H1 (cell line): ENCODE data around the gene LTC4S. TPM values are rescaled to one million over a fixed set of nuclear protein-coding genes. Genes with fewer than 3 reads are reported as not detected.

Experiments used
- CTCF ChIA-PET: fragments of 300-600 bp; sonication (Branson Sonifier 250); formaldehyde crosslinking; loops from one replicate; lab custom pipeline; 2021; ENCODE audit not compliant: partially characterized antibody; lab: Charles Lee
- POLR2A ChIA-PET: fragments of 300-600 bp; sonication (Branson Sonifier 250); formaldehyde crosslinking; loops from one replicate; lab custom pipeline; 2021; ENCODE audit warnings: inconsistent platforms; ENCODE audit not compliant: partially characterized antibody; lab: Charles Lee
- DNase-seq, 2 experiments: peaks; one replicate each; pipeline versions ENCODE4 v3.0.0 to v3.0.0-alpha.2; 2010 to 2022; ENCODE audit warnings: low spot score in 2 of 2, low read depth in 1 of 2, mixed read lengths in 1 of 2
- FAIRE-seq: peaks from 2 replicates; lab custom pipeline; 2011; peaks lifted over from hg19 to GRCh38; lab: Jason Lieb, UNC
- H2AFZ ChIP-seq: 2 replicates; pipeline ENCODE4 v1.8.1; 2012; ENCODE audit warnings: low read length, inconsistent platforms
- H2AK5ac ChIP-seq: 2 replicates; pipeline ENCODE4 v1.6.1; 2013; ENCODE audit warnings: low read depth, low read length
- H2BK120ac ChIP-seq: replicated peaks from 2 replicates; pipeline ENCODE3; 2013; ENCODE audit warnings: low read depth, low read length, inconsistent platforms
- H2BK12ac ChIP-seq: 2 replicates; pipeline ENCODE4 v1.6.1; 2013; ENCODE audit warnings: low read depth, low read length
- H2BK15ac ChIP-seq: 2 replicates; pipeline ENCODE4 v1.6.1; 2013; ENCODE audit warnings: low read length
- H2BK20ac ChIP-seq: 2 replicates; pipeline ENCODE4 v1.6.1; 2013; ENCODE audit warnings: low read length
- H2BK5ac ChIP-seq: 2 replicates; pipeline ENCODE4 v1.6.1; 2013; ENCODE audit warnings: low read depth, low read length
- H3K14ac ChIP-seq: 2 replicates; pipeline ENCODE4 v1.6.1; 2013; ENCODE audit warnings: inconsistent platforms; ENCODE audit not compliant: insufficient read length
- H3K18ac ChIP-seq: 2 replicates; pipeline ENCODE4 v1.6.1; 2013; ENCODE audit warnings: low read length; ENCODE audit errors: extremely low read depth
- H3K23ac ChIP-seq: 2 replicates; pipeline ENCODE4 v1.6.1; 2013; ENCODE audit warnings: inconsistent platforms; ENCODE audit not compliant: insufficient read length
- H3K23me2 ChIP-seq: 2 replicates; pipeline ENCODE4 v1.6.1; 2013; ENCODE audit warnings: low read depth, low read length
- H3K27ac ChIP-seq: 2 replicates; pipeline ENCODE4 v1.6.1; 2011; ENCODE audit warnings: low read depth, low read length, inconsistent platforms
- H3K27me3 ChIP-seq, 4 experiments: replicated peaks in 1 of 4; 1 replicate in 1 of 4; 2 replicates in 3 of 4; pipeline versions ENCODE4 v1.6.1 to v1.8.1; 2011 to 2013; ENCODE audit warnings: low read length in 3 of 4, mild to moderate bottlenecking in 3 of 4, inconsistent platforms in 2 of 4, mixed read lengths in 2 of 4, moderate library complexity in 1 of 4; ENCODE audit not compliant: control insufficient read depth in 3 of 4, insufficient read depth in 3 of 4; ENCODE audit errors: extremely low read depth in 1 of 4
- H3K36me3 ChIP-seq, 4 experiments: 2 replicates each; pipeline versions ENCODE4 v1.6.1 to v1.8.1; 2011 to 2013; ENCODE audit warnings: mild to moderate bottlenecking in 4 of 4, low read length in 3 of 4, moderate library complexity in 2 of 4, control low read depth in 1 of 4, inconsistent platforms in 1 of 4; ENCODE audit not compliant: insufficient read depth in 4 of 4, control insufficient read depth in 2 of 4
- H3K4ac ChIP-seq: replicated peaks from 2 replicates; pipeline ENCODE3; 2013; ENCODE audit warnings: low read length, low read depth, mixed read lengths, inconsistent platforms; ENCODE audit not compliant: insufficient read length
- H3K4me1 ChIP-seq, 4 experiments: replicated peaks in 1 of 4; 1 replicate in 1 of 4; 2 replicates in 3 of 4; pipeline versions ENCODE4 v1.6.1 to v1.8.1; 2011 to 2013; ENCODE audit warnings: low read length in 3 of 4, inconsistent platforms in 2 of 4, mixed read lengths in 1 of 4; ENCODE audit not compliant: insufficient read depth in 4 of 4, control insufficient read depth in 3 of 4
- H3K4me2 ChIP-seq, 2 experiments: 2 replicates each; pipeline versions ENCODE4 v1.6.1 to v1.8.1; 2011 to 2013; ENCODE audit warnings: low read depth in 2 of 2, low read length in 2 of 2, control low read depth in 1 of 2, inconsistent platforms in 1 of 2, mild to moderate bottlenecking in 1 of 2; ENCODE audit not compliant: insufficient read depth in 1 of 2
- H3K4me3 ChIP-seq, 4 experiments: fragments of 200-600, 300-600 bp in 1 of 4; sonication (generic), shearing (Covaris generic), sonication (Bioruptor Twin) in 1 of 4; 2 replicates each; pipeline versions ENCODE4 v1.5.1 to v1.8.1; 2011 to 2016; ENCODE audit warnings: low read length in 4 of 4, low read depth in 3 of 4, control low read depth in 2 of 4, inconsistent platforms in 2 of 4, mild to moderate bottlenecking in 2 of 4, mixed read lengths in 1 of 4, moderate library complexity in 1 of 4; ENCODE audit not compliant: insufficient read depth in 2 of 4; ENCODE audit errors: extremely low read depth in 1 of 4
- H3K56ac ChIP-seq: replicated peaks from 2 replicates; pipeline ENCODE3; 2013; ENCODE audit warnings: low read depth, mild to moderate bottlenecking, mixed read lengths, low read length, inconsistent platforms; ENCODE audit not compliant: insufficient read length
- H3K79me1 ChIP-seq: 2 replicates; pipeline ENCODE4 v1.6.1; 2013; ENCODE audit warnings: low read depth, low read length, control low read depth
- H3K79me2 ChIP-seq, 2 experiments: 2 replicates each; pipeline versions ENCODE4 v1.6.1 to v1.8.1; 2012 to 2013; ENCODE audit warnings: low read length in 2 of 2, mild to moderate bottlenecking in 2 of 2, inconsistent platforms in 1 of 2; ENCODE audit not compliant: insufficient read depth in 2 of 2, control insufficient read depth in 1 of 2
- H3K9ac ChIP-seq, 4 experiments: replicated peaks in 1 of 4; 1 replicate in 1 of 4; 2 replicates in 3 of 4; pipeline versions ENCODE4 v1.6.1 to v1.8.1; 2011 to 2013; ENCODE audit warnings: low read depth in 3 of 4, low read length in 3 of 4, control low read depth in 2 of 4, mild to moderate bottlenecking in 2 of 4, moderate library complexity in 2 of 4, inconsistent platforms in 1 of 4; ENCODE audit errors: extremely low read depth in 1 of 4
- H3K9me3 ChIP-seq, 2 experiments: 2 replicates each; pipeline versions ENCODE4 v1.6.1 to v1.8.1; 2012 to 2013; ENCODE audit warnings: mild to moderate bottlenecking in 2 of 2, moderate library complexity in 2 of 2, control low read depth in 1 of 2, inconsistent platforms in 1 of 2, low read depth in 1 of 2, low read length in 1 of 2, mixed read lengths in 1 of 2; ENCODE audit not compliant: insufficient read depth in 2 of 2
- H4K20me1 ChIP-seq, 2 experiments: replicated peaks in 1 of 2; 2 replicates each; pipeline versions ENCODE3 to v1.8.1; 2011 to 2013; ENCODE audit warnings: inconsistent platforms in 2 of 2, low read length in 2 of 2, mild to moderate bottlenecking in 1 of 2; ENCODE audit not compliant: insufficient read depth in 2 of 2, control insufficient read depth in 1 of 2
- H4K5ac ChIP-seq: 2 replicates; pipeline ENCODE4 v1.6.1; 2013; ENCODE audit warnings: low read length, low read depth, mixed read lengths, inconsistent platforms; ENCODE audit not compliant: insufficient read length
- H4K8ac ChIP-seq: 2 replicates; pipeline ENCODE4 v1.8.0; 2013; ENCODE audit warnings: mild to moderate bottlenecking, moderate library complexity, low read length, inconsistent platforms; ENCODE audit not compliant: insufficient read depth; ENCODE audit errors: extremely low read depth
- H4K91ac ChIP-seq: replicated peaks from 2 replicates; pipeline ENCODE3; 2013; ENCODE audit warnings: low read length, mixed read lengths, inconsistent platforms; ENCODE audit not compliant: insufficient read length
- BRCA1 ChIP-seq: IDR thresholded peaks from 2 replicates; pipeline ENCODE4 v1.6.1; 2012; ENCODE audit warnings: low read depth, low read length, improper control_type of control experiment
- CHD1 ChIP-seq: IDR thresholded peaks from 2 replicates; pipeline ENCODE4 v1.6.1; 2012; ENCODE audit warnings: low read depth, low read length, improper control_type of control experiment
- EP300 ChIP-seq, 2 experiments: IDR thresholded peaks; 1 replicate in 1 of 2; 2 replicates in 1 of 2; pipeline ENCODE4 v1.6.1; 2011 to 2012; ENCODE audit warnings: low read depth in 2 of 2, low read length in 2 of 2, mild to moderate bottlenecking in 2 of 2, borderline replicate concordance in 1 of 2, inconsistent platforms in 1 of 2, moderate library complexity in 1 of 2
- HDAC2 ChIP-seq, 2 experiments: fragments of 300-600 bp in 1 of 2; sonication (generic) in 1 of 2; IDR thresholded peaks; 2 replicates each; pipeline ENCODE4 v1.6.1; 2011 to 2012; ENCODE audit warnings: low read depth in 2 of 2, low read length in 2 of 2, mild to moderate bottlenecking in 2 of 2, moderate library complexity in 2 of 2, borderline replicate concordance in 1 of 2, inconsistent platforms in 1 of 2
- JUND ChIP-seq: IDR thresholded peaks from 2 replicates; pipeline ENCODE4 v1.6.1; 2011; ENCODE audit warnings: mild to moderate bottlenecking, improper control_type of control experiment, low read length
- KDM4A ChIP-seq: IDR thresholded peaks from one replicate; pipeline ENCODE4 v1.7.1; 2012; ENCODE audit warnings: low read depth, mild to moderate bottlenecking, moderate library complexity, low read length, inconsistent platforms; ENCODE audit not compliant: severe bottlenecking
- KDM5A ChIP-seq: fragments of 200-600 bp; IDR thresholded peaks from 2 replicates; pipeline ENCODE4 v1.7.1; 2012; ENCODE audit warnings: mild to moderate bottlenecking, low read length, inconsistent platforms, mixed read lengths
- NANOG ChIP-seq: IDR thresholded peaks from 2 replicates; pipeline ENCODE4 v1.6.1; 2011; ENCODE audit warnings: low read length, low read depth, mild to moderate bottlenecking, inconsistent platforms; ENCODE audit not compliant: insufficient read depth, poor library complexity, severe bottlenecking
- POLR2A ChIP-seq, 2 experiments: IDR thresholded peaks; 1 replicate in 1 of 2; 2 replicates in 1 of 2; pipeline ENCODE4 v1.6.1; 2011; ENCODE audit warnings: low read depth in 2 of 2, low read length in 2 of 2, mild to moderate bottlenecking in 2 of 2; ENCODE audit errors: control extremely low read depth in 1 of 2
- POLR2AphosphoS5 ChIP-seq: IDR thresholded peaks from 2 replicates; pipeline ENCODE4 v1.6.1; 2011; ENCODE audit warnings: low read depth, low read length
- RFX5 ChIP-seq: IDR thresholded peaks from 2 replicates; pipeline ENCODE4 v1.6.1; 2011; ENCODE audit warnings: low read depth, low read length, improper control_type of control experiment, borderline replicate concordance
- YY1 ChIP-seq: IDR thresholded peaks from 2 replicates; pipeline ENCODE4 v1.6.1; 2011; ENCODE audit warnings: low read depth, mild to moderate bottlenecking, low read length
- WGBS, 2 experiments: shearing (Covaris generic) in 1 of 2; methylation state at CpG; one replicate each; pipeline versions ENCODE4 v1.1.6 to v1.1.7; 2013 to 2015; ENCODE audit warnings: low lambda C conversion rate in 2 of 2, mixed read lengths in 2 of 2, inconsistent platforms in 1 of 2, low coverage in 1 of 2, missing lambda C conversion rate in 1 of 2; ENCODE audit not compliant: insufficient replicate concordance in 2 of 2, insufficient coverage in 1 of 2, insufficient read length in 1 of 2; ENCODE audit errors: extremely low coverage in 1 of 2, missing lambda C conversion rate in 1 of 2; 5-methylcytosine and 5-hydroxymethylcytosine counted together
- polyA plus RNA-seq, 7 experiments: library from polyadenylated mRNA; depleted of rRNA in 3 of 7; stranded (reverse) in 5 of 7; unstranded in 2 of 7; fragments of >200 nt in 5 of 7; fragments of 200-250 nt in 2 of 7; gene quantifications; 1 replicate in 5 of 7; 2 replicates in 1 of 7; 4 replicates in 1 of 7; pipeline versions ENCODE4 v1.2.1 to v1.2.3, GENCODE V29; 2011 to 2013; ENCODE audit warnings: missing spikeins in 2 of 7, mixed read lengths in 2 of 7
- total RNA-seq: library from RNA; stranded (reverse); fragmentation: NEBNext Ultra II Directional; extraction: Animal tissue kit (Norgen Biotek cat#: 25700); gene quantifications from 2 replicates; pipeline ENCODE4 v1.2.1, GENCODE V29; 2021

LTC4S gene
- total and polyA plus RNA-seq, 2 of the 8 experiments (the other 6 are each of a cell fraction or from before 2014, with no cell fraction given): 2.2 to 3.7 TPM

GRCh38 chr5:179780362-179780761 lies 13.4 kb upstream of the LTC4S start:
- H3K4ac ChIP-seq: no peak overlapping the region
- no peak overlapping the region for H3K9ac ChIP-seq
- no peak overlapping the region for H2BK20ac ChIP-seq
- H3K4me1 ChIP-seq: no peaks in the 10 kb centered on the region
- H3K36me3 ChIP-seq: peaks cover 7 to 17% (median 12%) of the 10 kb centered on the region in 4 experiments; a peak in 5 of 8 replicates
- ChIA-PET POLR2A (interaction anchor here (0.7 to 3.4 kb wide), 6 partner anchors 9 to 86 kb away, joined by 3 to 15 read pairs (median 4); no protein-coding TSS in a partner anchor), CTCF (interaction anchor here (0.9 to 6.7 kb wide), 4 partner anchors 13 to 41 kb away, joined by 3 to 53 read pairs (median 21); partner anchors contain the start of gene SQSTM1)
- H2BK12ac ChIP-seq: no peak overlapping the region
- H3K9me3 ChIP-seq: no peaks in the 10 kb centered on the region
- no peaks in the 10 kb centered on the region for H3K79me2 ChIP-seq
- no peak overlapping the region for H4K5ac ChIP-seq
- FAIRE-seq (no peak), DNase-seq (no peak)
- H3K23me2 ChIP-seq: no peaks in the 10 kb centered on the region
- no peak overlapping the region for H2BK15ac ChIP-seq
- H3K27ac ChIP-seq: no peak overlapping the region
- no peak overlapping the region for H3K23ac ChIP-seq
- no peak overlapping the region for H2AK5ac ChIP-seq
- H4K20me1 ChIP-seq: peaks cover 0 to 2% of the 10 kb centered on the region in 2 experiments
- no peak overlapping the region for H3K4me2 ChIP-seq
- H4K91ac ChIP-seq: no peak overlapping the region
- H3K79me1 ChIP-seq: no peaks in the 10 kb centered on the region; the same call in 1 of the 2 replicates
- no peak overlapping the region for H3K18ac ChIP-seq
- H4K8ac ChIP-seq: no peak overlapping the region
- WGBS, 2 experiments: 90% methylated on average over 7 of the region's 7 CpGs; no CpG with 5 or more reads in 1 of the 2 experiments
- H3K14ac ChIP-seq: no peak overlapping the region
- H2AFZ ChIP-seq: no peak overlapping the region
- H2BK120ac ChIP-seq: no peak overlapping the region
- no peak overlapping the region for H3K4me3 ChIP-seq
- no peak overlapping the region for H3K56ac ChIP-seq
- no peak overlapping the region for H2BK5ac ChIP-seq
- no peaks in the 10 kb centered on the region for H3K27me3 ChIP-seq
- TF ChIP-seq CHD1 (no peak), POLR2AphosphoS5 (no peak), EP300 (IDR thresholded peaks at IDR 0.05; ENCODE audit: borderline replicate concordance in 1 of 2, low read depth in 2 of 2, low read length in 2 of 2) (no peak), POLR2A (IDR thresholded peaks at IDR 0.05; ENCODE audit: control extremely low read depth in 1 of 2, low read depth in 2 of 2, low read length in 2 of 2) (no peak), NANOG (no peak), RFX5 (no peak), BRCA1 (no peak), YY1 (no peak), KDM4A (no peak), HDAC2 (IDR thresholded peaks at IDR 0.05; ENCODE audit: borderline replicate concordance in 1 of 2, low read depth in 2 of 2, low read length in 2 of 2) (no peak), KDM5A (no peak), JUND (no peak)
